Suprapubic skin (tissue), 4 donors: ENCODE results near the gene CES4A. TPM values are rescaled to one million over a fixed set of nuclear protein-coding genes. Genes with fewer than 3 reads are reported as not detected.

Source experiments
- DNase-seq, 2 donors: peaks; one replicate each; pipeline ENCODE4 v3.0.0-alpha.2; 2019; ENCODE audit warnings: low spot score in 2 of 2
- H3K27ac ChIP-seq: fragments of 200-600 bp; sonication (generic); one replicate; pipeline ENCODE4 v1.5.1; 2019
- H3K27me3 ChIP-seq: fragments of 200-600 bp; sonication (generic); one replicate; pipeline ENCODE4 v1.5.1; 2019
- H3K36me3 ChIP-seq: fragments of 200-600 bp; sonication (generic); one replicate; pipeline ENCODE4 v1.5.1; 2019
- H3K4me1 ChIP-seq: fragments of 200-600 bp; sonication (generic); one replicate; pipeline ENCODE4 v1.5.1; 2019
- H3K4me3 ChIP-seq: fragments of 200-600 bp; sonication (generic); one replicate; pipeline ENCODE4 v1.5.1; 2019; ENCODE audit warnings: mild to moderate bottlenecking
- H3K9me3 ChIP-seq: fragments of 200-600 bp; sonication (generic); one replicate; pipeline ENCODE4 v1.5.1; 2019
- CTCF ChIP-seq, 2 donors: fragments of 200-600 bp in 1 of 2; fragments of 450-650 bp in 1 of 2; sonication (generic) in 1 of 2; IDR thresholded peaks; one replicate each; pipeline ENCODE4 v1.5.1; 2016 to 2019; ENCODE audit warnings: antibody characterized with exemption in 2 of 2, mild to moderate bottlenecking in 1 of 2, moderate library complexity in 1 of 2
- EP300 ChIP-seq: sonication (generic); formaldehyde crosslinking; IDR thresholded peaks from one replicate; pipeline ENCODE4 v1.6.1; 2017; ENCODE audit warnings: antibody characterized with exemption
- POLR2A ChIP-seq, 2 donors: fragments of 450-650 bp; IDR thresholded peaks; one replicate each; pipeline ENCODE4 v1.6.1; 2017; ENCODE audit warnings: antibody characterized with exemption in 2 of 2, mild to moderate bottlenecking in 2 of 2, moderate library complexity in 2 of 2
- POLR2AphosphoS5 ChIP-seq, 3 donors: sonication (generic); formaldehyde crosslinking; IDR thresholded peaks; one replicate each; pipeline ENCODE4 v1.6.1; 2017; ENCODE audit warnings: antibody characterized with exemption in 3 of 3
- WGBS: methylation state at CpG from one replicate; pipeline ENCODE4 v1.1.5; 2018; 5-methylcytosine and 5-hydroxymethylcytosine counted together
- total RNA-seq, 4 donors: library from RNA; depleted of rRNA; stranded (reverse); fragments of >200 nt; gene quantifications; one replicate each; pipeline ENCODE4 v1.1.0, GENCODE V29; 2016

The CES4A gene
- 100 to 1,000 TPM in 2 of 4 donors, 10 to 100 TPM in 2; 47.2 to 148 (median 99.9) TPM for total RNA-seq

- no peaks in the 10 kb centered on the region for H3K27me3 ChIP-seq
- DNase-seq, result no peak
- 53% methylated on average over 11 of the region's 11 CpGs for WGBS
- no peaks in the 10 kb centered on the region for H3K9me3 ChIP-seq
- no peak within 1 kb of the TSS for H3K27ac ChIP-seq
- no peaks in the 10 kb centered on the region for H3K36me3 ChIP-seq
- TF ChIP-seq CTCF (IDR thresholded peaks at IDR 0.05) (no peak), EP300 (no peak), POLR2A (IDR thresholded peaks at IDR 0.05) (no peak), POLR2AphosphoS5 (IDR thresholded peaks at IDR 0.05) (no peak)
- H3K4me1 ChIP-seq, result peaks cover 10% of the 10 kb centered on the region
- H3K4me3 ChIP-seq, result no peak within 1 kb of the TSS
These were observed at the start of gene CES4A for GRCh38 chr16:66988197-66988788. TSS of gene CES4A (plus strand) at chr16:66988589. CDS start at chr16:66988773, 184 bp downstream.

GRCh38 chr16:66939366-66939765 is 49.0 kb upstream of the CES4A start:
- no peaks in the 10 kb centered on the region for H3K27me3 ChIP-seq
- no peak overlapping the region for H3K27ac ChIP-seq
- H3K4me3 ChIP-seq, result no peak overlapping the region
- H3K36me3 ChIP-seq, result peaks cover 55% of the 10 kb centered on the region
- TF ChIP-seq EP300 (no peak), CTCF (IDR thresholded peaks at IDR 0.05) (no peak), POLR2A (IDR thresholded peaks at IDR 0.05) (no peak), POLR2AphosphoS5 (IDR thresholded peaks at IDR 0.05) (no peak)
- no peak for DNase-seq
- peaks cover 18% of the 10 kb centered on the region for H3K4me1 ChIP-seq
- no peaks in the 10 kb centered on the region for H3K9me3 ChIP-seq

GRCh38 chr16:66940236-66940635 is 48.2 kb upstream of the CES4A start:
- Histone ChIP-seq H3K36me3 (peaks cover 55% of the 10 kb centered on the region), H3K4me3 (no peak overlapping the region), H3K27ac (no peak overlapping the region), H3K9me3 (no peaks in the 10 kb centered on the region), H3K4me1 (peaks cover 15% of the 10 kb centered on the region), H3K27me3 (no peaks in the 10 kb centered on the region)
- 75% methylated on average over 2 of the region's 16 CpGs for WGBS
- TF ChIP-seq POLR2AphosphoS5 (IDR thresholded peaks at IDR 0.05) (no peak), EP300 (no peak), POLR2A (IDR thresholded peaks at IDR 0.05) (no peak), CTCF (IDR thresholded peaks at IDR 0.05) (no peak)
- DNase-seq, result no peak

- Histone ChIP-seq H3K4me3 (no peak overlapping the region), H3K27ac (no peak overlapping the region), H3K4me1 (peaks cover 8% of the 10 kb centered on the region), H3K27me3 (no peaks in the 10 kb centered on the region), H3K36me3 (peaks cover 55% of the 10 kb centered on the region), H3K9me3 (no peaks in the 10 kb centered on the region)
- no peak for TF ChIP-seq CTCF (IDR thresholded peaks at IDR 0.05)
- no peak for TF ChIP-seq POLR2AphosphoS5 (IDR thresholded peaks at IDR 0.05)
- no peak for TF ChIP-seq POLR2A (IDR thresholded peaks at IDR 0.05)
- TF ChIP-seq EP300, result no peak
- 74% methylated on average over 5 of the region's 5 CpGs for WGBS
- DNase-seq, result no peak
These were observed 45.4 kb upstream of the CES4A start for GRCh38 chr16:66942981-66943380.

- Histone ChIP-seq H3K4me1 (peaks cover 14% of the 10 kb centered on the region), H3K9me3 (no peaks in the 10 kb centered on the region), H3K36me3 (peaks cover 55% of the 10 kb centered on the region), H3K27me3 (no peaks in the 10 kb centered on the region), H3K4me3 (no peak overlapping the region), H3K27ac (no peak overlapping the region)
- no peak for TF ChIP-seq CTCF (IDR thresholded peaks at IDR 0.05)
- no peak for TF ChIP-seq POLR2A (IDR thresholded peaks at IDR 0.05)
- TF ChIP-seq EP300, result no peak
- no peak for TF ChIP-seq POLR2AphosphoS5 (IDR thresholded peaks at IDR 0.05)
- 100% methylated on average over 4 of the region's 15 CpGs for WGBS
- no peak for DNase-seq
These were observed 44.8 kb upstream of the CES4A start for GRCh38 chr16:66943426-66944053.
